ENCODE results near the gene JADE2. TPM values are rescaled to one million over a fixed set of nuclear protein-coding genes. Genes with fewer than 3 reads are reported as not detected.

The JADE2 gene
- total and polyA plus RNA-seq, 4 donors = 12.4 to 53.5 (median 20.3) TPM

DNA sequence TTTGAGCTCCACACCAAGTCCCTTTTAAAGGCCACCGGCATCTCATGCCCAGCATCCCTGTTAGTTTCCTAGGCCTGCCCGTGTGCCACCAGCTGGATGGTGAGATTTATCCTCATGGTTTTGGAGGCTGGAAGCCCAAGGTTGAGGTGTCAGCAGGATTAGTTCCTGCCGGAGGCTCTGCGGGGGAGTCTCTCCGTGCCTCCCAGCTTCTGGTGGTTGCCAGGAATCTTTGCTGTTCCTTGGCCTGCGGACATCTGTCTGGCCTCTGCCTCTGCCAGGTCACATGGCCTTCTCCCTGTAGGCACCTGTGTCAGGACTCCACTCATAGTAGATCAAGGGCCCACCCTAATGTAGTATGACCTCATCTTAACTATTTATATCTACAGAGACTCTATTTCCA is 45.4 kb downstream of the JADE2 start:
- no peak overlapping the region for H3K9ac ChIP-seq (ENCODE audit: insufficient read depth in 1 of 2, low read length in 2 of 2)
- TF ChIP-seq, protein P1, sequence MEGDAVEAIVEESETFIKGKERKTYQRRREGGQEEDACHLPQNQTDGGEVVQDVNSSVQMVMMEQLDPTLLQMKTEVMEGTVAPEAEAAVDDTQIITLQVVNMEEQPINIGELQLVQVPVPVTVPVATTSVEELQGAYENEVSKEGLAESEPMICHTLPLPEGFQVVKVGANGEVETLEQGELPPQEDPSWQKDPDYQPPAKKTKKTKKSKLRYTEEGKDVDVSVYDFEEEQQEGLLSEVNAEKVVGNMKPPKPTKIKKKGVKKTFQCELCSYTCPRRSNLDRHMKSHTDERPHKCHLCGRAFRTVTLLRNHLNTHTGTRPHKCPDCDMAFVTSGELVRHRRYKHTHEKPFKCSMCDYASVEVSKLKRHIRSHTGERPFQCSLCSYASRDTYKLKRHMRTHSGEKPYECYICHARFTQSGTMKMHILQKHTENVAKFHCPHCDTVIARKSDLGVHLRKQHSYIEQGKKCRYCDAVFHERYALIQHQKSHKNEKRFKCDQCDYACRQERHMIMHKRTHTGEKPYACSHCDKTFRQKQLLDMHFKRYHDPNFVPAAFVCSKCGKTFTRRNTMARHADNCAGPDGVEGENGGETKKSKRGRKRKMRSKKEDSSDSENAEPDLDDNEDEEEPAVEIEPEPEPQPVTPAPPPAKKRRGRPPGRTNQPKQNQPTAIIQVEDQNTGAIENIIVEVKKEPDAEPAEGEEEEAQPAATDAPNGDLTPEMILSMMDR (IDR thresholded peaks at IDR 0.05; ENCODE audit: control extremely low read depth, extremely low read depth) = no peak
- no peak overlapping the region for H3K27ac ChIP-seq (ENCODE audit: low read depth in 1 of 2, low read length in 1 of 2)
- no peak for DNase-seq
- no peaks in the 10 kb centered on the region for H3K9me3 ChIP-seq (ENCODE audit: control insufficient read depth in 4 of 4, insufficient read depth in 3 of 4, low read length in 3 of 4)
- no peak overlapping the region for H3K4me3 ChIP-seq
- H3K36me3 ChIP-seq (ENCODE audit: control insufficient read depth in 4 of 4, insufficient read depth in 4 of 4, low read length in 4 of 4) = peaks cover 0 to 76% (median 22%) of the 10 kb centered on the region in 4 donors
- peaks cover 0 to 30% (median 7%) of the 10 kb centered on the region in 5 donors for H3K4me1 ChIP-seq (ENCODE audit: control insufficient read depth in 5 of 5, insufficient read depth in 5 of 5, low read length in 5 of 5)
- 90% methylated on average over 6 of the region's 6 CpGs for WGBS, 2 donors
- H3K27me3 ChIP-seq (ENCODE audit: control insufficient read depth in 3 of 3, insufficient read depth in 3 of 3, low read length in 2 of 3) = no peaks in the 10 kb centered on the region
- ATAC-seq (ENCODE audit: insufficient read depth, low FRiP score) = no peak

DNA sequence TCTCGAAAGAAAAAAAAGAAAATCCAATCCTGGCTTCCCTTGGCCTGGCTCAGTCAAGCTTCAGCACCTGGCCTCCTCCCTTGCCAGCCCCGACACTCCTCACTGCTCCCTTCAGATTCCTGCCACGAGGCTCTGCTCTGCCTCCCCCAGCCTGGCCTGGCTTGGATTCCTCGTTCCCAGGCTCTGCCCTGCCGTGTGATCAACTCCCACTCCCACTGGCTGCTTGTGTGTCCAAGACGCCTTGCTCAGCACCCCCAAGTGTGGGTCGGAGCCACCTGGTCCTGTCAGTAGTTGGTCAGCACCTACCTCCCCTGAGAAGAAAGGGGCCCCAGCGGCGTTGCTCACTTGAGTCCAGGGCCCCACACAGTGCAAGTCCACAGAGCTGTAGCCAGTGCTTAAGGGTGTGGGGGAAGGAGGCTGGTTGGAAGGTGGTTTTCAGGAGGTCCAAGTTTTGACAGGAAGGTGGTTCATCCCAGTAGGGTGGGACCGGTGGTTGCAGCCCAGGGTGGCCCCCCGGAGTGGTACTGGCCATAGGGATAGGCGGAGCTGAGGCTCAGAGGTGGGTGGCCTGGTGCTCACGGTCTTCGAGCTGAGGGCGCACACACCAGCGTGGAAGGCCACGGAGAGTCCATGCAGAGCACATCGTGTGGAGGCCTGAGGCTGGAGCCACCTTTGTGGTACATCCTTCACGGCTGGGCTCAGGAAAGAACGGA is 46.4 kb downstream of the JADE2 start:
- Histone ChIP-seq H3K4me3 (no peak overlapping the region), H3K9me3 (ENCODE audit: control insufficient read depth in 4 of 4, insufficient read depth in 3 of 4, low read length in 3 of 4) (no peaks in the 10 kb centered on the region), H3K4me1 (ENCODE audit: control insufficient read depth in 5 of 5, insufficient read depth in 5 of 5, low read length in 5 of 5) (peaks cover 0 to 34% (median 7%) of the 10 kb centered on the region in 5 donors), H3K27me3 (ENCODE audit: control insufficient read depth in 3 of 3, insufficient read depth in 3 of 3, low read length in 2 of 3) (no peaks in the 10 kb centered on the region), H3K27ac (ENCODE audit: low read depth in 1 of 2, low read length in 1 of 2) (no peak overlapping the region), H3K9ac (ENCODE audit: insufficient read depth in 1 of 2, low read length in 2 of 2) (no peak overlapping the region), H3K36me3 (ENCODE audit: control insufficient read depth in 4 of 4, insufficient read depth in 4 of 4, low read length in 4 of 4) (peaks cover 0 to 76% (median 26%) of the 10 kb centered on the region in 4 donors)
- TF ChIP-seq, protein P1 (IDR thresholded peaks at IDR 0.05; ENCODE audit: control extremely low read depth, extremely low read depth) = no peak
- 91 to 98% methylated on average over 20 of the region's 20 CpGs for WGBS, 2 donors
- no peak for ATAC-seq (ENCODE audit: insufficient read depth, low FRiP score)
- no peak for DNase-seq

DNA sequence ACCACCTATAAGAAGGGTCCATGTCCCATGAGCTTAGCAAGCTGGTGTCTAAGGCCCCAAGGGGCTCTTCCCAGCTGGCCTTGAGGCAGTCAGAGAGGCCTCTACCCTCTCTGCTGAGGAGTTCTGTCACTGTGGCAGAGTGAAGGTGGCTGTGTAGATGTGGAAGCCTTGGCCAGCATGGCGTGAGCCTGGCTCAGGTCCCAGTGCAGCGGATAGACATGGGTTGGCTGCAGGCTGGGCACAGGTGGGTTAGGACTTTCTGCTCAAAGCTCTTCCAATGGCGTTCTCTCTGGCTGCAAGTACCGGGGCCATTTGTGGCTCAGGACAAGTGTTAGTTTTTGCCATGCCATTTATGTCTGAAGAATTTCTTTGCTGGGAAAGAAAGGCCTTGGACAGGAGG is 47.3 kb downstream of the JADE2 start:
- no peaks in the 10 kb centered on the region for H3K27me3 ChIP-seq (ENCODE audit: control insufficient read depth in 3 of 3, insufficient read depth in 3 of 3, low read length in 2 of 3)
- WGBS, 2 donors = 94% methylated on average over 4 of the region's 4 CpGs
- no peak overlapping the region for H3K9ac ChIP-seq (ENCODE audit: insufficient read depth in 1 of 2, low read length in 2 of 2)
- H3K9me3 ChIP-seq (ENCODE audit: control insufficient read depth in 4 of 4, insufficient read depth in 3 of 4, low read length in 3 of 4) = no peaks in the 10 kb centered on the region
- peaks cover 0 to 69% (median 29%) of the 10 kb centered on the region in 4 donors for H3K36me3 ChIP-seq (ENCODE audit: control insufficient read depth in 4 of 4, insufficient read depth in 4 of 4, low read length in 4 of 4)
- H3K4me1 ChIP-seq (ENCODE audit: control insufficient read depth in 5 of 5, insufficient read depth in 5 of 5, low read length in 5 of 5) = peaks cover 0 to 29% (median 7%) of the 10 kb centered on the region in 5 donors
- H3K27ac ChIP-seq (ENCODE audit: low read depth in 1 of 2, low read length in 1 of 2) = no peak overlapping the region
- ATAC-seq (ENCODE audit: insufficient read depth, low FRiP score) (no peak), DNase-seq (no peak)
- TF ChIP-seq, protein P1 (IDR thresholded peaks at IDR 0.05; ENCODE audit: control extremely low read depth, extremely low read depth) = no peak
- no peak overlapping the region for H3K4me3 ChIP-seq
